Body of pancreas (tissue), 4 donors: Measurements from ENCODE around the gene ANO10.

Source experiments
- CTCF ChIP-seq, 7 experiments: fragments of 450-650 bp in 4 of 7; fragments of 200-600 bp in 3 of 7; sonication (generic) in 3 of 7; IDR thresholded peaks; one replicate each; pipeline ENCODE4 v1.5.1; 2016 to 2019; ENCODE audit warnings: antibody characterized with exemption in 7 of 7
- POLR2A ChIP-seq, 3 donors: fragments of 450-650 bp; IDR thresholded peaks; one replicate each; pipeline ENCODE4 v1.6.1; 2016; ENCODE audit warnings: antibody characterized with exemption in 3 of 3, mild to moderate bottlenecking in 2 of 3

GRCh38 chr3:43526956-43527355 is 94.9 kb downstream of the ANO10 start:
- no peak for TF ChIP-seq POLR2A (IDR thresholded peaks at IDR 0.05)
- TF ChIP-seq CTCF (IDR thresholded peaks at IDR 0.05), result no peak
